Thymus (tissue), 11 donors: ENCODE data around the gene LEO1. TPM values are rescaled to one million over a fixed set of nuclear protein-coding genes. Genes with fewer than 3 reads are reported as not detected.

Experiments used
- DNase-seq, 9 donors: peaks; one replicate each; pipeline ENCODE4 v3.0.0-alpha.2; 2013; ENCODE audit warnings: low spot score in 9 of 9, low read depth in 6 of 9, missing footprints in 1 of 9
- H3K27ac ChIP-seq, 2 donors: one replicate each; pipeline ENCODE4 v1.5.1; 2013; ENCODE audit warnings: control low read depth in 1 of 2, low read depth in 1 of 2, low read length in 1 of 2, mild to moderate bottlenecking in 1 of 2, moderate library complexity in 1 of 2
- H3K27me3 ChIP-seq, 2 donors: one replicate each; pipeline ENCODE4 v1.5.1; 2013; ENCODE audit warnings: low read length in 1 of 2; ENCODE audit not compliant: control insufficient read depth in 2 of 2, insufficient read depth in 1 of 2
- H3K36me3 ChIP-seq, 2 donors: one replicate each; pipeline ENCODE4 v1.5.1; 2013; ENCODE audit warnings: low read length in 1 of 2, mild to moderate bottlenecking in 1 of 2, moderate library complexity in 1 of 2; ENCODE audit not compliant: control insufficient read depth in 2 of 2, insufficient read depth in 2 of 2
- H3K4me1 ChIP-seq, 2 donors: one replicate each; pipeline ENCODE4 v1.5.1; 2013; ENCODE audit warnings: low read length in 2 of 2; ENCODE audit not compliant: control insufficient read depth in 2 of 2, insufficient read depth in 2 of 2
- H3K4me3 ChIP-seq, 2 donors: one replicate each; pipeline ENCODE4 v1.5.1; 2013; ENCODE audit warnings: low read length in 2 of 2, control low read depth in 1 of 2, mild to moderate bottlenecking in 1 of 2
- H3K9me3 ChIP-seq, 2 donors: one replicate each; pipeline ENCODE4 v1.5.1; 2013; ENCODE audit warnings: low read length in 1 of 2, mild to moderate bottlenecking in 1 of 2; ENCODE audit not compliant: control insufficient read depth in 2 of 2, insufficient read depth in 1 of 2
- whole genome bisulfite sequencing: extraction: QIAGEN DNeasy Blood & Tissue Kit; methylation state at CpG from one replicate; pipeline ENCODE4 v1.1.7; 2013; 5-methylcytosine and 5-hydroxymethylcytosine counted together
- polyA plus RNA-seq: library from polyadenylated mRNA; stranded (reverse); fragments of 200-250 nt; gene quantifications from one replicate; pipeline ENCODE4 v1.2.3, GENCODE V29; 2013
- total RNA-seq: library from RNA; stranded (reverse); fragments of 120-200 nt; gene quantifications from one replicate; pipeline ENCODE4 v1.2.4, GENCODE V29; 2013
- donor health status: healthy.

Gene LEO1
- total and polyA plus RNA-seq, 2 donors, result 12.5 to 26.8 TPM

- peaks cover 0 to 3% of the 10 kb centered on the region in 2 donors for H3K9me3 ChIP-seq
- H3K4me3 ChIP-seq, result no peak overlapping the region
- H3K27me3 ChIP-seq, result no peaks in the 10 kb centered on the region
- 95% methylated on average over 4 of the region's 4 CpGs for WGBS
- H3K4me1 ChIP-seq, result peaks cover 5 to 9% of the 10 kb centered on the region in 2 donors
- no peaks in the 10 kb centered on the region for H3K36me3 ChIP-seq
- DNase-seq, result no peak
- no peak overlapping the region for H3K27ac ChIP-seq
Measured at GRCh38 chr15:51973775-51974174, 2.2 kb upstream of the LEO1 start.

- WGBS, result 94% methylated on average over 5 of the region's 5 CpGs
- H3K4me3 ChIP-seq, result no peak overlapping the region
- no peak for DNase-seq
- no peak overlapping the region for H3K27ac ChIP-seq
- H3K36me3 ChIP-seq, result no peaks in the 10 kb centered on the region
- peaks cover 0 to 8% of the 10 kb centered on the region in 2 donors for H3K9me3 ChIP-seq
- H3K27me3 ChIP-seq, result no peaks in the 10 kb centered on the region
- H3K4me1 ChIP-seq, result peaks cover 5 to 9% of the 10 kb centered on the region in 2 donors
Measured at GRCh38 chr15:51973220-51973619, 1.6 kb upstream of the LEO1 start.

- H3K4me1 ChIP-seq, result peaks cover 5 to 9% of the 10 kb centered on the region in 2 donors
Measured at GRCh38 chr15:51971032-51971374, 575 bp downstream of the LEO1 start.

GRCh38 chr15:51970132-51970817 is 1.3 kb downstream of the LEO1 start:
- peaks cover 5 to 9% of the 10 kb centered on the region in 2 donors for H3K4me1 ChIP-seq
- peak in 1 of 9 donors; percentile 2 for DNase-seq
- peak overlapping the region; percentile 60 to 86 for H3K4me3 ChIP-seq
- peaks cover 3 to 4% of the 10 kb centered on the region in 2 donors for H3K36me3 ChIP-seq
- H3K27me3 ChIP-seq, result no peaks in the 10 kb centered on the region
- WGBS, result 90% methylated on average over 4 of the region's 4 CpGs
- peaks cover 0 to 18% of the 10 kb centered on the region in 2 donors for H3K9me3 ChIP-seq
- no peak overlapping the region for H3K27ac ChIP-seq

More at GRCh38 chr15:51971032-51971374, 575 bp downstream of the LEO1 start:
- peak overlapping the region; percentile 56 to 94 for H3K27ac ChIP-seq
- H3K36me3 ChIP-seq, result peaks cover 3 to 4% of the 10 kb centered on the region in 2 donors
- 2% methylated on average over 7 of the region's 7 CpGs for WGBS
- H3K27me3 ChIP-seq, result no peaks in the 10 kb centered on the region
- H3K9me3 ChIP-seq, result peaks cover 0 to 18% of the 10 kb centered on the region in 2 donors
- peak overlapping the region; percentile 60 to 86 for H3K4me3 ChIP-seq
- DNase-seq, result peak in 2 of 9 donors; percentile 10 to 13

GRCh38 chr15:51969728-51970127 is 1.9 kb downstream of the LEO1 start:
- Histone ChIP-seq H3K27me3 (no peaks in the 10 kb centered on the region), H3K36me3 (peaks cover 7 to 9% of the 10 kb centered on the region in 2 donors), H3K4me1 (peaks cover 5 to 9% of the 10 kb centered on the region in 2 donors), H3K9me3 (peaks cover 0 to 18% of the 10 kb centered on the region in 2 donors), H3K27ac (no peak overlapping the region), H3K4me3 (no peak overlapping the region)
- no peak for DNase-seq
- 81% methylated on average over 4 of the region's 4 CpGs for WGBS

GRCh38 chr15:51967583-51967982 is 4.0 kb downstream of the LEO1 start:
- 82% methylated on average over 6 of the region's 6 CpGs for WGBS
- Histone ChIP-seq H3K27me3 (no peaks in the 10 kb centered on the region), H3K9me3 (peaks cover 0 to 18% of the 10 kb centered on the region in 2 donors), H3K27ac (no peak overlapping the region), H3K4me1 (peaks cover 5 to 9% of the 10 kb centered on the region in 2 donors), H3K4me3 (no peak overlapping the region), H3K36me3 (peaks cover 8 to 15% of the 10 kb centered on the region in 2 donors)
- no peak for DNase-seq

GRCh38 chr15:51966192-51966591 is 5.4 kb downstream of the LEO1 start:
- H3K27ac ChIP-seq, result no peak overlapping the region
- no peak for DNase-seq
- peaks cover 4 to 5% of the 10 kb centered on the region in 2 donors for H3K4me1 ChIP-seq
- no peaks in the 10 kb centered on the region for H3K27me3 ChIP-seq
- no peak overlapping the region for H3K4me3 ChIP-seq
- peaks cover 0 to 14% of the 10 kb centered on the region in 2 donors for H3K9me3 ChIP-seq
- WGBS, result 97% methylated on average over 4 of the region's 4 CpGs
- peaks cover 16 to 29% of the 10 kb centered on the region in 2 donors for H3K36me3 ChIP-seq

- peaks cover 1 to 2% of the 10 kb centered on the region in 2 donors for H3K4me1 ChIP-seq
- H3K27ac ChIP-seq, result no peak overlapping the region
- DNase-seq, result no peak
- 97% methylated on average over 4 of the region's 4 CpGs for WGBS
- no peaks in the 10 kb centered on the region for H3K27me3 ChIP-seq
- peaks cover 21 to 29% of the 10 kb centered on the region in 2 donors for H3K36me3 ChIP-seq
- H3K9me3 ChIP-seq, result peaks cover 0 to 14% of the 10 kb centered on the region in 2 donors
- H3K4me3 ChIP-seq, result no peak overlapping the region
Measured at GRCh38 chr15:51965691-51966090, 5.9 kb downstream of the LEO1 start.

- Histone ChIP-seq H3K9me3 (no peaks in the 10 kb centered on the region), H3K36me3 (peaks cover 54 to 85% of the 10 kb centered on the region in 2 donors), H3K4me3 (no peak overlapping the region), H3K4me1 (no peaks in the 10 kb centered on the region), H3K27ac (no peak overlapping the region), H3K27me3 (no peaks in the 10 kb centered on the region)
- DNase-seq, result no peak
- WGBS, result 97% methylated on average over 3 of the region's 3 CpGs
Measured at GRCh38 chr15:51955504-51955903, 16.1 kb downstream of the LEO1 start.
